Measurements from ENCODE around the gene HOXA11.

Gene HOXA11

DNA sequence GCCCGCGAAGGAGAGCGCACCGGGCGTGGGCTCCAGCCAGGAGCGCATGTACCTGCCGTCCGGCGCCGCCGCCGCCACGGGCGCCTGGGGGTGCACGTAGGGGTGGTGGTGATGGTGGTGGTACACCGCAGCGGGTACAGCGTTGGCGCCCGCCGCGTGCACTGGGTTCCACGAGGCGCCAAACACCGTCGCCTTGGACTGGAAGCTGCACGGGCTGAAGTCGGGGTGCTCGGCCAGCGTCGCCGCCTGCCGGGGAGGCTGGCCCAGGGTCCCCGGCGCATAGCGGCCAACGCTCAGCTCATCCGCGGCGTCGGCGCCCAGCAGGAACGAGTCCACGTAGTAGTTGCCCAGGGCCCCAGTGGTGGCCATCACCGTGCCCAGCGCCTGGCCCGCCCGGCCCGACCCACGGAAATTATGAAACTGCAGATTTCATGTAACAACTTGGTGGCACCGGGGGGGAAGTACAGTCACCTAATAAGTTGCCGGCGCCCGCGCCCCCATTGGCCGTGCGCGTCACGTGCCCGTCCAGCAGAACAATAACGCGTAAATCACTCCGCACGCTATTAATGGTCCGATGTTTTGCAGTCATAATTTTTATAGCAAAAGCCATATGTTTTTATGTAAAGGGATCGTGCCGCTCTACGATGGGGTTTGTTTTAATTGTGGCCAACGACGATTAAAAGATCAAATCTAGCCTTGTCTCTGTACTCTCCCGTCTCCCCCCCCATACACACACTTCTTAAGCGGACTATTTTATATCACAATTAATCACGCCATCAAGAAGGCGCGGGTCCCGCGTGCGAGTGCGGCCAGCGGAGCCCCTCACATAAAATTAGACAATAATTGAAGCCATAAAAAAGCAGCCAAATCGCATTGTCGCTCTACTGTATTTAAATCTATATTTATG lies 19.7 kb downstream of the HOXA11 start, which contains the start of gene HOXA9:
TSS of gene HOXA9 (minus strand) at position 449 of the 907 bp plus-strand sequence. CDS start at position 369, 80 bp downstream.
- TF ChIP-seq, protein P1, sequence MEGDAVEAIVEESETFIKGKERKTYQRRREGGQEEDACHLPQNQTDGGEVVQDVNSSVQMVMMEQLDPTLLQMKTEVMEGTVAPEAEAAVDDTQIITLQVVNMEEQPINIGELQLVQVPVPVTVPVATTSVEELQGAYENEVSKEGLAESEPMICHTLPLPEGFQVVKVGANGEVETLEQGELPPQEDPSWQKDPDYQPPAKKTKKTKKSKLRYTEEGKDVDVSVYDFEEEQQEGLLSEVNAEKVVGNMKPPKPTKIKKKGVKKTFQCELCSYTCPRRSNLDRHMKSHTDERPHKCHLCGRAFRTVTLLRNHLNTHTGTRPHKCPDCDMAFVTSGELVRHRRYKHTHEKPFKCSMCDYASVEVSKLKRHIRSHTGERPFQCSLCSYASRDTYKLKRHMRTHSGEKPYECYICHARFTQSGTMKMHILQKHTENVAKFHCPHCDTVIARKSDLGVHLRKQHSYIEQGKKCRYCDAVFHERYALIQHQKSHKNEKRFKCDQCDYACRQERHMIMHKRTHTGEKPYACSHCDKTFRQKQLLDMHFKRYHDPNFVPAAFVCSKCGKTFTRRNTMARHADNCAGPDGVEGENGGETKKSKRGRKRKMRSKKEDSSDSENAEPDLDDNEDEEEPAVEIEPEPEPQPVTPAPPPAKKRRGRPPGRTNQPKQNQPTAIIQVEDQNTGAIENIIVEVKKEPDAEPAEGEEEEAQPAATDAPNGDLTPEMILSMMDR (IDR thresholded peaks at IDR 0.05) = no peak

DNA sequence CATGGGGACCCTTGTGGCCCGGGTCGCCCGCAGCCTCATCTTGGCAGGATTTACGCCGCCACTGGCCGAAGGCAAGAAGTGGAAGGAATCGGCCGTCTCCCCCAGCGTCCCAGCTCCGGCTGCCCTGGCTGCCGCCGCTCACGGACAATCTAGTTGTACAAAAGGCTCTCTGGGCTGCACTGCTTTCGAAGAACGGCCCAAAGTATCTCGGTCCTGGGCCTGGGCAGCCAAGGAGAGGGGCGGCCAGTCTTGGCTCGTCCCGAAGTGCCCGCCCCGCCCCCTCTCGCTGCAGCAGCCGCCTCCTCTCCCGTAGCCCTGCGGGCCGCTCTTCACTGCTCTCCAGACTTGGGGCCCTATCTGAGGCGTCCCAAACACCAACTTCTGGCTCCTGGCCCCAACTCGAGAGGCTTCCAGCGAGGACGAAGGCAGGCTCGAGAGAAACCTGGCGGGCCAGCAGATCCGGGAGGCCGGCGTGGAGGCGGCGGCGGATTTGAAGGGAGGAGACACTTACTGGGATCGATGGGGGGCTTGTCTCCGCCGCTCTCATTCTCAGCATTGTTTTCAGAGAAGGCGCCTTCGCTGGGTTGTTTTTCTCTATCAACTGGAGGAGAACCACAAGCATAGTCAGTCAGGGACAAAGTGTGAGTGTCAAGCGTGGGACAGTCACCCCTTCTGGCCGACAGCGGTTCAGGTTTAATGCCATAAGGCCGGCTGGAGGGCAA lies 20.5 kb downstream of the HOXA11 start:
- TF ChIP-seq, protein P1 (IDR thresholded peaks at IDR 0.05) = no peak

DNA sequence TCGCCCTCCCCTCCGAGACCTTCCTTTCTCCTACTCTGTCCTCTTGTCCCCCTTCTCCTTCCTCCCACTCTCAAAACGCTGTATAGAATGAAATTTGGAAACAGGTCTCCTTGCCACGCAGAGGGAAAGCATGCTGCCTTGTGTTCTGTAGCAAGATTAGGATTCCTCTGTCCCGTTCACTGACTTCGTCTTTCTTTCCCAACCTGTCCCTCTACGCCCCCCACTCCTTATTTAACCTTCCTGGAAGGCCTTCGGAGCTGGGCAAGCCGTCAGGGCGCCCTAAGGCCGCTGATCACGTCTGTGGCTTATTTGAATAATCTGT lies 21.0 kb downstream of the HOXA11 start:
- TF ChIP-seq, protein P1 (IDR thresholded peaks at IDR 0.05) = no peak

DNA sequence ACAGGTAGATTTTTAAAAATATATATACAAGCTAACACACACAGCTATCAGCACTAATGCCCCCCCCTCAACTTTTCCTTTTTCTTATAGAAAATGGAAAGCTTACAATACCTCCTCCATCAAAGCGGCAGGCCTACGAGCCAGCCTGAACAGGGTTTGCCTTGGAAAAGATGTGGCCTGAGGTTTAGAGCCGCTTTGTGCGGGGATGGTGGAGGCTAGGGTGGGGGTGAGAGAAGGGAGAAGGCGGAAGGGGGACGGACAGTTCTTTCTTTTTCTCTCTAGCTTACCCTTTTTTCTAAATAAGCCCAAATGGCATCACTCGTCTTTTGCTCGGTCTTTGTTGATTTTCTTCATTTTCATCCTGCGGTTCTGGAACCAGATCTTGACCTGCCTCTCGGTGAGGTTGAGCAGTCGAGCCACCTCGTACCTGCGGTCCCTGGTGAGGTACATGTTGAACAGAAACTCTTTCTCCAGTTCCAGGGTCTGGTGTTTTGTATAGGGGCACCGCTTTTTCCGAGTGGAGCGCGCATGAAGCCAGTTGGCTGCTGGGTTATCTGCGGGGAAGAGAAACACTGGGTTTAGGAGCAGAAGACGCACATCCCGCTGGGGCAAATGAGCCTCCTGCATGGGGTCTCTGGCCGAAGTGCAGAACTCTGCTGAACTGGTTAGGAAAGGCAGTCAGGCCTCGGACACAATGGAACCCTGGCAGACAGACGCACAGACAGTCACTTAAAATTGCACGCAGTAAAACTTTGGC lies 21.6 kb downstream of the HOXA11 start:
- TF ChIP-seq, protein P1 (IDR thresholded peaks at IDR 0.05) = no peak

DNA sequence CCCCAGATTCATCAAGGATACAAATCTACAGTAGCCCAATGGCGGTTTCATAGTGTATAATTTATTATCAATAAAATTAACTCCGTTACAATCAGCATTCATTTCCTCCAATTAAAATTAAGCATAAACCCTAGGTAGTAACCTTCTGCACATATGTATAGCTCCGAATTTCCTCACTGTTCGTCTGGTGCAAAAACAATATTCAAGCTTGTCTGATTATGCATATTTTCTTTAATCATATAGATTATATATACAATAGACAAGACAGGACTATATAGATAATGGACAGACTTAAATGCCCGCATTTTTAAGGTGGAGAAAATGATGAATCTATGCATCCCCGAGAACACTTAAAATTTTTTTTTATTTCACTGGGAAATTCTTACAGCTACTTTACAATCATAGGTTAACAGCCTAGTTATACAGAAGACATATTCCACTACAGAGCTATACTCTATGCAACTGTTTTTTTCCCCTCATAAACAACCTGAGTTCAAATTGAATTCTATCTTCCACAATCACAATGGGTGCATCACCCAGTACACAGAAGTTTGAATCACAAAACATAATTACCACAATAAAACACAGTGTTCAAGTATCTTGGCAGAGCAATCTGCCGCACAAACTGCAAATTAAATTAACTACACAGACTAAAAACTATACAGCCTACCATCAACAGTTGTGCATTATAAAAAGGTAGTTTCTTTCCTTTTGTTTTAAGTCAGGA lies 22.3 kb downstream of the HOXA11 start:
- TF ChIP-seq, protein P1 (IDR thresholded peaks at IDR 0.05) = no peak

DNA sequence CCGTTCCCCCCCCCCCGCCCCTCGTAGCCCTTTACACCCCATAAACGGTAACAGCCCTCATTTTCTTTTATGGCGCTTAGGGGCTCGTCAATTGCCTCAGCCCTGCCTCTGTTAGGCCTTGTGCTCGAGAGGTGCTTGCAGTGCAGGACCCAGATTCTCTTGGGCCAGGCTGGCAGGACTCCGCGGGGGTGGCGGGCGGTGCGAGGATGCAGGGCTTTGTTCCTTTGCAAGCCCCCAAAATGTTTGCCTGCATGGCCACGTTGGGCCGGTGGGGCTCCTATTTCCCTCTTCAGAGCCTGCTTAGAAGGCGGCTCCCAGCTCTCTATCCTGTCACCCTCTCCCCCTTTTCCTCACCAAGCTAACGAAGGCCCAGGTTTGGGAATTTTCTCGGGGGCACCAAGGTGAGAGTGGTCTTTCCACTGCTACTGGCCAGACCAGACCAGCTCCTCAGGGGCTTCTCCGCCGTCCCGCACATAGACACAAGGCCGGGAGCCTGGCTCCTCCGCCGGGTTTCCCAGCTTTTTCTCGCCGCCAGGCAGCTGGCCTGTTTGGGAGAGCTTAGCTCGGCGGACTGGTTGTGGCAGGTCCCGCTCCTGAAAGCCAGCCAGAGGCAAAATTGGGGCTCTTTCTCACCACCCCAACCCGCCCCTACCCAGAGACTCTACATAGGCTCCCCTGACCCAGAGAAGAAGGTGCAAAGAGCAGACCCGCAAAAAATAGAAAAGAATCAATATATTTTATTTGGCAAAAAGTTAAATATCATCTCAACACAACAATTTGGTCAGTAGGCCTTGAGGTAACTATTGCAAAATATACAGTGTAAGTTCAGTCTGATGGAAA lies 23.1 kb downstream of the HOXA11 start:
- TF ChIP-seq, protein P1 (IDR thresholded peaks at IDR 0.05) = no peak

Data from LNCAP (cell line).